Epithelial cell of proximal tubule (primary cell): ENCODE measurements around the gene LHFPL6. TPM values are rescaled to one million over a fixed set of nuclear protein-coding genes. Genes with fewer than 3 reads are reported as not detected.

Experiments used
- DNase-seq: peaks from one replicate; pipeline ENCODE4 v3.0.0-alpha.2; 2011; ENCODE audit warnings: low read depth
- H3K4me3 ChIP-seq: 2 replicates; pipeline ENCODE4 v1.5.1; 2011; ENCODE audit warnings: low read depth, mild to moderate bottlenecking, low read length
- CTCF ChIP-seq: conservative IDR thresholded peaks from 2 replicates; pipeline ENCODE4 v1.5.1; 2012; ENCODE audit warnings: low read depth, mild to moderate bottlenecking, low read length
- total RNA-seq: library from RNA; depleted of rRNA; stranded (reverse); fragments of >200 nt; gene quantifications from 2 replicates; pipeline ENCODE4 v1.2.3, GENCODE V29; 2015

LHFPL6 gene
- total RNA-seq, 1 donor from 2014 or later = 5.2 TPM

DNA sequence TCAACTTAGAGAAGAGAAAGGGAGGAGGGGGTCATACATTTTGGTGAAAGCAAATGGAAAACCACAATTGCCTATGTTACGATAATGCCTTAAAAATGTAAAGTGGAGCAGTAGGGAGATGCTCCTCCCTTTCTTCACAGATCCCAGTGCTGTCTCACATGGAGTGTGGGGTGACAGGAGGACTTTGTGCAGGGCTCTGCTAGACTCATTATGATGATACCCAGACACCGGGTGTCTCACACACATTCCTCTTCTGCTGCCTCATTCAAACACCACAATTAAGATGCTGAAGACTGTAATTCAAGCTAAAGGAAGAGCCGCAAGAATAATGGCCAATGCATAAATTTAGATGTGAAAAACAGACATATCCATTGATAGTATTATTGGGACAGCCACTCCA is 150.6 kb downstream of the LHFPL6 start:
- H3K4me3 ChIP-seq = no peak overlapping the region
- TF ChIP-seq CTCF = no peak
- DNase-seq = no peak

- no peak overlapping the region for H3K4me3 ChIP-seq
- DNase-seq = no peak
- TF ChIP-seq CTCF = no peak
Observed at GRCh38 chr13:39451860-39452301, 151.1 kb downstream of the LHFPL6 start.

- DNase-seq = peak; percentile 16
- no peak for TF ChIP-seq CTCF
Observed at GRCh38 chr13:39451301-39451700, 151.7 kb downstream of the LHFPL6 start.

GRCh38 chr13:39450176-39450575 is 152.8 kb downstream of the LHFPL6 start:
- DNase-seq = no peak
- H3K4me3 ChIP-seq = no peak overlapping the region
- no peak for TF ChIP-seq CTCF

More at GRCh38 chr13:39451301-39451700, 151.7 kb downstream of the LHFPL6 start:
- H3K4me3 ChIP-seq = no peak overlapping the region

GRCh38 chr13:39448834-39449233 is 154.2 kb downstream of the LHFPL6 start:
- no peak for TF ChIP-seq CTCF
- no peak for DNase-seq
- H3K4me3 ChIP-seq = no peak overlapping the region

- no peak for DNase-seq
- TF ChIP-seq CTCF = no peak
- no peak overlapping the region for H3K4me3 ChIP-seq
Observed at GRCh38 chr13:39446865-39447264, 156.1 kb downstream of the LHFPL6 start.

- H3K4me3 ChIP-seq = no peak overlapping the region
- no peak for TF ChIP-seq CTCF
- no peak for DNase-seq
Observed at GRCh38 chr13:39444866-39445265, 158.1 kb downstream of the LHFPL6 start.
